ENCODE measurements around the gene TNRC6C.
"Not testable (repeated sequence)": the region's sequence is repeated elsewhere in the genome, so short reads cannot be mapped to it uniquely, and the experiment has no call there.

The TNRC6C gene

GRCh38 chr17:77965352-77965751, 6.8 kb downstream of the TNRC6C start:
- DNase-seq: no peak

DNA sequence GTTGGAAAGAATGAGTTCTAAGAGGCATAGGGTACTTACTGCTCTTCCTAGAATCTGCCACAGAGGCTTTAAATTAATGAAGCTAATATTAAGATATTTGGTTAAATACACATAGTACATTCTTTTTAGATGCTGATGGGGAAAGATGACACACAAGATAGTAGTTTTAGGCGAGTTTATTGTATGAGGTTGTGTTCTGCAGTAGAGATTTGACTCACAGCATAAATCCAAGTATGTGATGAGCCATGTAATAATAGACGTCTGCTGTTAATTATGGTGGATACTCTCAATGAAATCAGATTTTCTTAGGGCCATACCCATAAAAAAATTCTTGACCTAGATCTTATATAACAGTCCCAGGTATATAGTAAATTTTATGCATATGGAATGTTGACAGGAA, 8.0 kb downstream of the TNRC6C start:
- DNase-seq: no peak

- DNase-seq: no peak
Measured at GRCh38 chr17:77968788-77969187, 10.3 kb downstream of the TNRC6C start.

- DNase-seq: not testable (repeated sequence)
Measured at GRCh38 chr17:77972271-77972670, 13.8 kb downstream of the TNRC6C start.

DNA sequence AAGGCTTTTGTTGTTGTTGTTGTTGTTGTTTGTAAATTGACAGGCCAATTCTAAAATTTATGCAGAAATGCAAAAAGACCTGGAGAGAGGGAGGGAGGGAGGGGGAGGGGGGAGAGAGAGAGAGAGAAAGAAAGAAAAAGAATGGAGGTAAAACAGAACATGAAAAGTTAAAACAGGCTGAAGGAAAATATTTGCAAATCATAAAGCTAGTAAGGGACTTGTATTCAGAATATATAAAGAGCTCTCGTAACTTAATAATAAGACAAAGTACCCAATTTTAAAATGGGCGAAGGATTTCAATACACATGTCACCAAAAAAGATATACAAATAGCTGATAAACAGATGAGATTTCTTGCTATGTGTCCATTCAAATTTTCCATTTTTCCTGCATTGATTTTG, 15.4 kb downstream of the TNRC6C start:
- DNase-seq: no peak

DNA sequence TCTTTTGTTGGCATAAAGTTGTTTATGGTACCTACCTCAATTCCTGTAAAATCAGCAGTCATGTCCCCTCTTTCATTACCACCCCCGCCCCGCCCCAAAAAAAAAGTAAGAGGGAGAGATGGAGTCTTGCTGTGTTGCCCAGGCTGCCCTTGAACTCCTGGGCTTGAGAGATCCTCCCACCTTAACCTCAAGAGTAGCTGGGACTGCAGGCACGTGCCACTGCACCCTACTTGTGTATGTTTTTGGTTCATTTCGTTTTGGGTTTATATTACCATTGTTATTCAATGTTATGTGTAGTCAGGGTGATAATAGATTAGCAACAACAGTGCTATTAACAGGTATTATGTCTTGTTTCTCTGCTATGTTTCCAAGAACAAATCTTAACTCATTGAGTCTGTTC, 15.9 kb downstream of the TNRC6C start:
- DNase-seq: no peak

DNA sequence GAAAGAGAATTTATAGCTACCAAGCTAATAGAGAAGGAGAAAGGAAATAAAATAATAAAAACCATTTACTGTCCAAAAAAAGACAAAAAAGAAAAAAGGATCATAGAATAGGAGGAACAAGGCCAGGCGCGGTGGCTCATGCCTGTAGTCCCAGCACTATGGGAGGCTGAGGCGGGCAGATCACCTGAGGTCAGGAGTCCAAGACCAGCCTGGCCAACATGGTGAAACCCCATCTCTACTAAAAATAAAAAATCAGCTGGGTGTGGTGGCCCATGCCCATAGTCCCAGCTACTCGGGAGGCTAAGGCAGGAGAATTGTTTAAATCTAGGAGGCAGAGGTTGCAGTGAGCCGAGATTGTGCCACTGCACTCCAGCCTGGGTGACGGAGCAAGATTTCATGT, 23.9 kb downstream of the TNRC6C start:
- not testable (repeated sequence) for DNase-seq

- no peak for DNase-seq
Measured at GRCh38 chr17:77990301-77990700, 31.8 kb downstream of the TNRC6C start.

DNA sequence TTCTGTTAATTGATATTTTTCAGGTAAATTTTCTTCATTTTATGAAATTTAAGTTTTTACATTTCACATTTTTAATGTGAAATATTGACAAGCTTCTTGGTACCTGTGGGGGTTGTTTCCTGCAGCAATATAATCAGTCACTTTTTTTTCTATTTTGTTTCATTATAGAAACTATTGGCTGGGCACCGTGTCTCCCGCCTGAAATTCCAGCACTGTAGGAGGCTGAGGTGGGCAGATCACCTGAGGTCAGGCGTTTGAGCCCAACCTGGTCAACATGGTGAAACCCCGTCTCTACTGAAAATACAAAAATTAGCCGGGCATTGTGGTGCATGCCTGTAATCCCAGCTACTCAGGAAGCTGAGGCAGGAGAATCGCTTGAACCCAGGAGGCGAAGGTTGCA, 35.2 kb downstream of the TNRC6C start:
- DNase-seq: not testable (repeated sequence)

DNA sequence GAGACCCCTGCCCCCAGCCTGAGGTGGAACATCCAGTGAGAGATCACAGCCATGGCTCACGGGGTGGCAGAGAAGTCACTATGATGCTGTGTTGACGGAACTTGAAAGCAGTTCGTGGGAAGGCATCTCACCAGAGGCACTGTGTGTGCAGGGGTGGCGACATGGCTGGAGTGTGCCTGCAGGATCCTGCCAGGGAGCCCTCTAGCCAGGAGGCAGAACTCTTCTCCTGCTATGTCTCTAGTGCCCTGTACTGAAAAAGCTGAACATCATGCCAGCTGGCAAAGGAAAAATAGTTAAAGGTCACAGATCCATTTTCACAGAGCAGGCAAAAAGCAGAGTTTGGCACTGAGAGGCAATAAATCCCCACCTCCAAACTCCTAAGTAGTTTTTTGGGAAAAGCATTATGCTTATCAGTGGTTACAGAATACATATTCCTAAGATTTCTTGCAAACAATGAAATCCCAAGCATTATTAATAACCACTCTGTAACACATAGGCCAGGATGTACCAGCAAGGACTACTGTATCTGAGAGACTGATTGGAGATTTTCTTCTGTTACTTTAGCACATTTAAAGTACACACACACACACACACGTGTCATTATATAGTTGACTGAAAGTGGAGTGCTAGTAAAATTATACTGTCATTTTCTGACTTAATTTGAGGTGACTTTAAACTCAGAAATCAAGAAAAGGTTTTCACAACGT, 36.8 kb downstream of the TNRC6C start:
- DNase-seq: peak; percentile 39

DNA sequence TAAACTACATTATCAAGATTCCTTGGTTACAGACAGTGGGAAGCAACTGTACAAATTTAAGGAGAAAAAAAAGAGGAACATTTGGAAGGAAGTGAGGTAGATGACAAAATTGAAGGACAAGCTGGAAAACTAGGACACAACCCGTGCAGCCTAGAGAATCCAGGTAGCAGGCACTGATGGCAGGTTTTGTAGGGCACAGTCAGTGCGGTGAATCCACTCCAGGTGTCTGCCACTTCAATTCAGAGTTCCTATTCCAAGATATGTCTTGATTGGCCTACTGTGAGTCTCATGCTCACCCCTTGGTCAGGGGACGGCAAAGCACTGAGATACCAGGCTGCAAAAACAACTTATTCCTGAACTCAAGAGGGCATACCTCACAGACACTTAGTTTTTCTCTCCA, 37.8 kb downstream of the TNRC6C start:
- DNase-seq: no peak

DNA sequence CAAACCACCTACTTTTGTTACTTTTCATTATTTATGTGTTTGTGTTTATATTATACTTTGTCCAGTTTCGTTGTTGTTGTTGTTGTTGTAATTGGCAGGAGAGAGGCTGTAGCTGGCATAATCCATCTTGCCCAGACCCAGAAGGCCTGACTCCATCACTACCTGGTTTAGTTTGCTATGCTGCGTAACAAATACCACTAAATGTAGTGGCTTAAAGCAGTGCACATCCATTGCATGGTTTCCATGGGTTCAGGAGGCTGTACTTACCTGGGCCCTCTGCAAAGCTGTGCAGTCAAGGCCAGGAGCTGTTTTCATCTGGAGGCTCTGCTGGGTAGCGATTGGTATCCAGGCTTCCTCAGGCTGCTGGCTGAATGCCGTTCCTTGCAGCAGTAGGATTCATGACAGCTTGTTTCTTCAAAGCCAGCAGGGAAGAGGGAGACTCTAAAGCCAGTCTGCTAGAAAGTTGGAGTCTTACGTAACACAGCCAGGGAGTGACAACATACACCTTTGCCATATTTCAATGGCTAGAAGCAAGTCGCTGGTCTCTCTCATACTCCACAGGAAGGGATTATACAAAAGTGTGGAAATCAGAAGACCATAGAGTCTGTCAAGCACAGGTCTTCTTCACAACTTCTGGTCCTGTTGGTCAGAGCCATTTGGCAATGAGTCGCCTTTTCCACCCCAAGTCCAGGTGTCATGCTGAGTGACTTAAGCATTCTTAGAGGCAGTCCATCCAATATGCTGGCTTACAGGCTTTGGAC, 41.1 kb downstream of the TNRC6C start:
- no peak for DNase-seq

- no peak for DNase-seq
Measured at GRCh38 chr17:78000341-78000740, 41.8 kb downstream of the TNRC6C start.

- DNase-seq: no peak
Measured at GRCh38 chr17:78001182-78001581, 42.7 kb downstream of the TNRC6C start.

DNA sequence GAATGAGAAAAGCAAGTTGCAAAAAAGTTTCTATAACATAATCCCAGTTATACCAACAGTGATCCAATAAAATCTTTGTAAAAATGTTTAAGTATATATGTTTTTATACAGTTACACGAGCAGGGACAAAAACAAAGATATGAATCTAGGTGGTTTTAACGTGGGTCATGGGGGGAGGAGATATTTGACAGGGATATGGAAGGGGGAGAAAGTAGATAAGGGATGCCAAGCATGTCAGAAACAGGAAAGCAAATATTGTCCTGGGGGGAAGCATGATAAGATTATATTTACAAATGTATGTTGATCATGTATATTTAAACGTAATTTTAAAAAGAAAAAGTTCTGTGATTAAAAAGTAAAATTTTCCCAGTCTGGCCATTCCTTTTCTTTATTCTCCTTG, 43.1 kb downstream of the TNRC6C start:
- no peak for DNase-seq

GRCh38 chr17:78002166-78002565, 43.7 kb downstream of the TNRC6C start:
- DNase-seq: no peak

GRCh38 chr17:78005452-78006171, 47.1 kb downstream of the TNRC6C start:
- no peak for DNase-seq

DNA sequence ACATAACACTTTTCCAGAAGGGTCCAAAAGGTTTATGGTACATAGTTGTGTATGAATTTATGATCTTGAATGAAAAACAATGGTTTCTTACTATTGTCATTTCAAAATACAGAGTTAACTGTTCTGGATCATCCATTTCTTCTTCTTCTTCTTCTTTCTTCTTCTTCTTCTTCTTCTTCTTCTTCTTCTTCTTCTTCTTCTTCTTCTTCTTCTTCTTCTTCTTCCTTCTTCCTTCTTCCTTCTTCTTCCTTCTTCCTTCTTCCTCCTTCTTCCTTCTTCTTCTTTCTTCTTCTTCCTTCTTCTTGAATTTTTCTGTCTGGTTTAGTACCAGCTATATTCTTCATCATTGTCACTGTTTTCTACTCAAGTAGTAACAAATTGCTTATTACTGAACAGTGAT, 47.8 kb downstream of the TNRC6C start:
- DNase-seq: no peak

DNA sequence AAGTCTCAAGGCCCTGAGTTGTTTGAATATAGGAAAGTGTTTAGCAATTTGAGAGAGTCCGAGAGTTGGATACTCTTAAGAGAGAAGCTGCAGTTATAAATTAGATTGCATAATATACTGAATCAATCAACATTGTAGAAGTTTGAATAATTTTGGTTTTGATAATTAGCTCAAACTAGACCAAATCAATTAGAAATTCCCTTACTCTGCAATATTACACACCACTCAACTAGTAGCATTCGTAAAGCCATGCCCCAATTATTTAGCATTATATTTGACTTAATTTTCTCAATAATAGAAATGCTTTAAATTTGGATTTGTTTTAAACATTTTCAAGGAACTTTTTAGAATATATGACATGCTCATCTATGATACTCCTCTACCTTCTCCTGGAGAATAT, 49.1 kb downstream of the TNRC6C start:
- no peak for DNase-seq

DNA sequence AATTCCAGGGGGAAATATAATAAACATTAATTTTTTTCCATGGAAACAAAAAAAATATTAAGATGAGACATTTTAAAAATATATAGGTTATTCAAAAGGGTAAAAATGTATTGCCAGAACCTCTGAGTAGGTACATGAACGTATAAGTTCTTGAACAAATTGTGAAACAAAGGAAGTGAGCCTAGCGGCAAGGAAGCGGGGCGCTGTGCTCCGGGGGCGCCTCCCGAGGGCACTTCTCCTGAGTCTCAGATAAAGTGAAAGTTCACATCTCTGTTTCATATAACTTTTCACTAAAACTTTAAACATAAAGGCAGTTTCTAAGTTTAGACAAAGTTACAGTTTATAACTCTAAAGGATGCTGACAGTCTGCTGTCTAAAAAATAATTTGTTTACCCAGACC, 52.3 kb downstream of the TNRC6C start:
- no peak for DNase-seq

- no peak for DNase-seq
Measured at GRCh38 chr17:78012428-78012827, 53.9 kb downstream of the TNRC6C start.

DNA sequence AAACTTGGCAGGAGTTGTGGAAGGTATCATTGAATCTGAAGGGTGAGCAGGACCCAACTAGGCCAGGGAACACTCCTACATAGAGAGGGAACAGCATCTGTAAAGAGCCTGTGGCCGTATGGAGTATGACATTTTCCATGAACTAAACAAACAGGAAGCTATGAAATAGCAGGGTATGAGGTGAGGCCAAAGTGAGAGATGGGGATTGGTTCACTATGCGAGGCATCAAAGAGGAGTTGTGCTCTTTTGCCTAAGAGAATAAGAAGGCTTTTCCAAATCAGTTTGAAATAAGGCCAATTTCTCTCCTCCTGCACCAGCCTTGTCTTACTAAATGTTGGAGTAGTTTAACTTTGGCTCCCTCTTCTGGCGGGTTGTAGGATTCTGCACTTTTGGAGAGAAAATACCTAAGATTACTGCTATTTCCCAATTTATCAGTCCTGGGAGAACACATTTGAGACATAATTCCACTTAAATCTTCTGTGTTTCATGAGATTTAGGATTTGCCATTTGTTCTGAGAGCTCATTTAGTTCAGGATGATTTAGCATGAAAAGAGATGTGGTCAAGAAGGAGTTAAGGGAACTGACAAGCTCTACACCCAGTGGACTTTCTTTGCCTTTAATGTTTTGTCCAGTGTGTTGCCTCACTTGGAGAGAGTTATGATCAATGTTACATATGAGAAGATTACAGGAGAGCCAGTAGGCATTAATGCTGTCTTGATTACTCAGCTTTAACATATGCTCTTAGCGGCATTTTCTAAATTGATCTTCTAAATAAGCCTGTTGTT, 55.4 kb downstream of the TNRC6C start:
- DNase-seq: peak; percentile 86

GRCh38 chr17:78014646-78015045, 56.1 kb downstream of the TNRC6C start:
- peak; percentile 75 for DNase-seq
